Activated T-cell treated with anti-CD3 and anti-CD28 coated beads, Interleukin-2, amount 50 U/mL, for 4 hours (primary cell): ENCODE results near the gene CAMTA1. TPM values are rescaled to one million over a fixed set of nuclear protein-coding genes. Genes with fewer than 3 reads are reported as not detected.

Experiments used
- ATAC-seq, 2 donors: fragments of 200-7000 bp; cut with Tn5 transposase; one replicate each; pipeline ENCODE4 v1.10.0; 2021
- DNase-seq: peaks from one replicate; pipeline ENCODE4 v3.0.0-alpha.2; 2020
- H3K27me3 Mint-ChIP-seq: one replicate; pipeline ENCODE4 v1.8.0; 2021; ENCODE audit warnings: low read depth, mixed read lengths
- H3K36me3 Mint-ChIP-seq: one replicate; pipeline ENCODE4 v1.8.0; 2022; ENCODE audit warnings: mixed read lengths; ENCODE audit not compliant: insufficient read depth
- H3K4me1 Mint-ChIP-seq: one replicate; pipeline ENCODE4 v1.8.0; 2021; ENCODE audit warnings: low read depth, mixed read lengths
- H3K4me3 Mint-ChIP-seq: one replicate; pipeline ENCODE4 v1.8.0; 2021; ENCODE audit warnings: mild to moderate bottlenecking, moderate library complexity, mixed read lengths
- H3K9me3 Mint-ChIP-seq: one replicate; pipeline ENCODE4 v1.8.0; 2021; ENCODE audit warnings: mixed read lengths
- total RNA-seq, 3 donors: library from RNA; stranded (reverse); gene quantifications; one replicate each; pipeline ENCODE4 v1.2.1, GENCODE V29; 2021

Gene CAMTA1
- total RNA-seq, 3 donors from 2014 or later: 47.5 to 50.3 (median 47.7) TPM

DNA sequence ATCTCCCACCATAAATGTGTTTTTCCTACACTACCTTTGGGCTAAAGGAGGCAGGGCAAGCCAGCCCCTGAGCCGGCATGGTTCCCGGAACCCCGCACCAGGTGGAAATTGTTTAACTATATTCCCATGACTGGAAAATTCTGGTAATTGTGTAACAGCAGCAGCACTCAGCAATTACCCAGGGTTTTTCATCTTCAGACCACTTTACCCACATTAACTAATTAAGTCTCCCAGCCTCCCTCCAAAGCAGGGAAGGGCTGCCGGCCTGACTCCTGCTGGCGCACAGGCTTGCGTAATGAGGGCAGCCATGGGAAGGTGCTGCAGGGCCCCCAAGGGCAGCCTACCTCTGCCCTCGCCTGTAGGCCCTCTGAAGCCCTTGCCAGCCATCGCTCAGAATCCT lies 845.1 kb downstream of the CAMTA1 start:
- H3K27me3 Mint-ChIP-seq: peaks cover 21% of the 10 kb centered on the region
- DNase-seq (no peak), ATAC-seq (no peak)
- H3K4me1 Mint-ChIP-seq: no peaks in the 10 kb centered on the region
- H3K36me3 Mint-ChIP-seq: no peaks in the 10 kb centered on the region
- H3K9me3 Mint-ChIP-seq: no peaks in the 10 kb centered on the region
- no peak overlapping the region for H3K4me3 Mint-ChIP-seq

- Mint-ChIP-seq H3K4me3 (no peak overlapping the region), H3K9me3 (no peaks in the 10 kb centered on the region), H3K36me3 (no peaks in the 10 kb centered on the region), H3K27me3 (peaks cover 21% of the 10 kb centered on the region), H3K4me1 (no peaks in the 10 kb centered on the region)
- no peak for ATAC-seq
- no peak for DNase-seq
These were observed 846.9 kb downstream of the CAMTA1 start for GRCh38 chr1:7632176-7632575.

DNA sequence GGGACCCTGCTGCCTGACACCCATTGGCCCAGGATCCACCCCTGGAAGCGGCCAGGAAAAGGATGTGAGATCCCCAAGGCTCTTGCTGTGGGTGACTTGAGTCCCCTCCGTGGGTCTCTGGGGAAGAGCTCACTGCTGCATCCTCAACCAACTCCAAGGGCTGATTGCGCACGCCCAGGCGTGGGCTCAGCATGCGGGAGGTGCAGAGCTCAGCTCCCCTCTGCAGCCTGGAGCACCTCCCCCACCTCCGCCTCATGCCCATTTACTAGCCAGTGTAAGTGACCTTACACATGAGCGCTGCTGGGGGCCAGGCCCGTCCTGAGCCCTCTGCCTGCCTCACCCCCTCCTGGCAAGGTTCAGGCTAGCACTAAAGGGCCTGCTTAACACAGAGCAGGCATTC lies 847.4 kb downstream of the CAMTA1 start:
- H3K4me1 Mint-ChIP-seq: no peaks in the 10 kb centered on the region
- ATAC-seq (no peak), DNase-seq (no peak)
- no peaks in the 10 kb centered on the region for H3K36me3 Mint-ChIP-seq
- no peak overlapping the region for H3K4me3 Mint-ChIP-seq
- H3K9me3 Mint-ChIP-seq: no peaks in the 10 kb centered on the region
- peaks cover 21% of the 10 kb centered on the region for H3K27me3 Mint-ChIP-seq

- H3K9me3 Mint-ChIP-seq: no peaks in the 10 kb centered on the region
These were observed 848.4 kb downstream of the CAMTA1 start for GRCh38 chr1:7633506-7634245.

DNA sequence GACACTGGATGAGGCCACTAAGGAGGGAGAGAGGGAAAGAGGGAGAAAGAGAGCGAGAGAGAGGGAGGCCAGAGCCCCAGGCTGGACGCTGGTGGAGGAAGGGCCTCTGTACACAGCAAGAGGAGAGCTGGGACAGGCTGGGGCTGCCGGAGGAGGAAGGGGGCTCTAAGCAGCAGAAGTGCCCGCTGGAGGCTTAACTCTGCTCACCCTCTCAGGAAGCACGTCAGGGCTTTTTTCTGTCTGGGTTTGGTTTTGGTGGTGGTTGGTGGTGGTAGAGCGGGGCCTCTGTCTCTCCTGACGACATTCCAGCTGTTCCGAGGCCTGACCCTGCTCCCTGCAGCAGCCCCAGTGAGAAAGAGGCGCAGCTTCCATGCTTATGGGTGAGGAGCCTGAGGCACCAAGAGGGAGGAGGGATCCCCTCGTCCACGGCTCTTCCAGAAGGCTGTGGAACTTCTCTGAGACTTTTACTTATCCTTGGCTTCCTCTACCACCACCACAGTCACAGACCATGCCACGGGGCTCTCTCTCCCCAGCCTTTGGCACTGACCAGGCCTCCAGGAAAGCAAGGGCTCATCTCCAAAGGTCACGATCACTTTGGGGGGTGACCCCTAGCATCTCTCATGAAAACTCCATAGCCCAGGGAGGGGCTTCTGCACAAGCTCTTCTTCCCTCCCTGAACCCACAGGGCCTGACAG lies 849.4 kb downstream of the CAMTA1 start:
- Mint-ChIP-seq H3K36me3 (no peaks in the 10 kb centered on the region), H3K4me1 (no peaks in the 10 kb centered on the region), H3K27me3 (peaks cover 18% of the 10 kb centered on the region), H3K4me3 (no peak overlapping the region), H3K9me3 (no peaks in the 10 kb centered on the region)
- DNase-seq: no peak
- ATAC-seq: no peak

More at GRCh38 chr1:7633506-7634245, 848.4 kb downstream of the CAMTA1 start:
- ATAC-seq (no peak), DNase-seq (no peak)
- Mint-ChIP-seq H3K4me3 (no peak overlapping the region), H3K36me3 (no peaks in the 10 kb centered on the region), H3K27me3 (peaks cover 21% of the 10 kb centered on the region), H3K4me1 (no peaks in the 10 kb centered on the region)

GRCh38 chr1:7636795-7637526 lies 851.7 kb downstream of the CAMTA1 start:
- Mint-ChIP-seq H3K4me1 (no peaks in the 10 kb centered on the region), H3K4me3 (no peak overlapping the region), H3K9me3 (no peaks in the 10 kb centered on the region), H3K27me3 (peaks cover 14% of the 10 kb centered on the region), H3K36me3 (no peaks in the 10 kb centered on the region)
- no peak for ATAC-seq
- no peak for DNase-seq

GRCh38 chr1:7638078-7638477 lies 852.8 kb downstream of the CAMTA1 start:
- H3K4me3 Mint-ChIP-seq: no peak overlapping the region
- DNase-seq (no peak), ATAC-seq (no peak)
- peaks cover 9% of the 10 kb centered on the region for H3K27me3 Mint-ChIP-seq
- H3K9me3 Mint-ChIP-seq: no peaks in the 10 kb centered on the region
- H3K4me1 Mint-ChIP-seq: no peaks in the 10 kb centered on the region
- no peaks in the 10 kb centered on the region for H3K36me3 Mint-ChIP-seq

DNA sequence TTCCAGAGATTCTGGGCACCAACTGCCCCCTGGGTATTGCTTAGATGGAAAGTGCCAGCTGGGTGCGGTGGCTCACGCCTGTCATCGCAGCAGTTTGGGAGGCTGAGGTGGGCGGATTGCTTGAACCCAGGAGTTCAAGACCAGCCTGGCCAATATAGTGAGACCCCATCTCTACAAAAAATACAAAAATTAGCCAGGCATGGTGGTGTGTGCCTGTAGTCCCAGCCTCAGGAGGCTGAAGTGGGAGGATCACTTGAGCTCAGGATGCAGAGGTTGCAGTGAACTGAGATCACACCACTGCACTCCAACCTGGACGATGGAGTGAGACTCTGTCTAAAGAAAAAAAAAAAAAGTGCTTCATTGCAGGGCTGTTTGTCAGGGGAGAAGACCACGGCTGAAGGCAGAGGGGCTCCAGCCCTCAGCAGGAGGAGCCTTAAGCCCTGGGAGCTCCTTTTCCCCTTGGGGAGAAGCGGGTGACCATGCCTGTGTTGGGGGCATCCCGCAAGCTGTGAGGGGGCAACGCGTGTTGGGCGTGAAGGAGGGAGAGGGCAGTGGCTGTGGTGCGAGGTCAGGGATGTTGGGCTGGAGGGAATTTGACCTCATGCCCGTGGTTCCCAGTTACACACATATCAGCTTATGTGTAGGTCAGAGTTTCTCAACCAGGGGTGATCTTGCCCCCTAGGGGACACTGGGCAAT lies 854.3 kb downstream of the CAMTA1 start:
- ATAC-seq: no peak

GRCh38 chr1:7640350-7640749 lies 855.1 kb downstream of the CAMTA1 start:
- no peaks in the 10 kb centered on the region for H3K9me3 Mint-ChIP-seq
- no peak for DNase-seq
- H3K4me3 Mint-ChIP-seq: no peak overlapping the region
- no peaks in the 10 kb centered on the region for H3K27me3 Mint-ChIP-seq
- H3K4me1 Mint-ChIP-seq: no peaks in the 10 kb centered on the region
- H3K36me3 Mint-ChIP-seq: no peaks in the 10 kb centered on the region
- no peak for ATAC-seq

More for the DNA sequence above, 854.3 kb downstream of the CAMTA1 start:
- no peak for DNase-seq
- Mint-ChIP-seq H3K4me3 (no peak overlapping the region), H3K36me3 (no peaks in the 10 kb centered on the region), H3K4me1 (no peaks in the 10 kb centered on the region), H3K9me3 (no peaks in the 10 kb centered on the region), H3K27me3 (no peaks in the 10 kb centered on the region)

GRCh38 chr1:7640920-7641585 lies 855.8 kb downstream of the CAMTA1 start:
- Mint-ChIP-seq H3K4me1 (no peaks in the 10 kb centered on the region), H3K9me3 (no peaks in the 10 kb centered on the region), H3K36me3 (no peaks in the 10 kb centered on the region), H3K27me3 (no peaks in the 10 kb centered on the region), H3K4me3 (no peak overlapping the region)
- DNase-seq: no peak
- no peak for ATAC-seq

GRCh38 chr1:7641587-7642417 lies 856.5 kb downstream of the CAMTA1 start:
- Mint-ChIP-seq H3K4me1 (no peaks in the 10 kb centered on the region), H3K27me3 (no peaks in the 10 kb centered on the region), H3K4me3 (no peak overlapping the region), H3K36me3 (no peaks in the 10 kb centered on the region), H3K9me3 (no peaks in the 10 kb centered on the region)
- DNase-seq (no peak), ATAC-seq (no peak)

DNA sequence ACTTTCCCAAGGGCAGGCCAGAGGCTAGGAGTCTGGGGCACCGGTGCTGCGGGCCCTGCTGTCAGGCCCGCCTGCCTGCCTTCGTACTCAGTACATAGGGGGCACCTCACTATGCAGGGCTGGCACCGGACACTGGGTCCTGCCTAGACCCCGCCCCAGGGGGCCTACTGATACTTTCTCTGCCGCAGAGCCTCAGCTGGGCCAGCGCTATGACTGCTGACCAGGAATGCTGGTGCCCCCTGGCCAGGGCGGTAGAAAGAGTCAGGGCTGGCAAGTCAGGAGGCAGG lies 857.1 kb downstream of the CAMTA1 start:
- Mint-ChIP-seq H3K27me3 (no peaks in the 10 kb centered on the region), H3K4me1 (no peaks in the 10 kb centered on the region), H3K4me3 (no peak overlapping the region), H3K9me3 (no peaks in the 10 kb centered on the region), H3K36me3 (no peaks in the 10 kb centered on the region)
- no peak for ATAC-seq
- no peak for DNase-seq

DNA sequence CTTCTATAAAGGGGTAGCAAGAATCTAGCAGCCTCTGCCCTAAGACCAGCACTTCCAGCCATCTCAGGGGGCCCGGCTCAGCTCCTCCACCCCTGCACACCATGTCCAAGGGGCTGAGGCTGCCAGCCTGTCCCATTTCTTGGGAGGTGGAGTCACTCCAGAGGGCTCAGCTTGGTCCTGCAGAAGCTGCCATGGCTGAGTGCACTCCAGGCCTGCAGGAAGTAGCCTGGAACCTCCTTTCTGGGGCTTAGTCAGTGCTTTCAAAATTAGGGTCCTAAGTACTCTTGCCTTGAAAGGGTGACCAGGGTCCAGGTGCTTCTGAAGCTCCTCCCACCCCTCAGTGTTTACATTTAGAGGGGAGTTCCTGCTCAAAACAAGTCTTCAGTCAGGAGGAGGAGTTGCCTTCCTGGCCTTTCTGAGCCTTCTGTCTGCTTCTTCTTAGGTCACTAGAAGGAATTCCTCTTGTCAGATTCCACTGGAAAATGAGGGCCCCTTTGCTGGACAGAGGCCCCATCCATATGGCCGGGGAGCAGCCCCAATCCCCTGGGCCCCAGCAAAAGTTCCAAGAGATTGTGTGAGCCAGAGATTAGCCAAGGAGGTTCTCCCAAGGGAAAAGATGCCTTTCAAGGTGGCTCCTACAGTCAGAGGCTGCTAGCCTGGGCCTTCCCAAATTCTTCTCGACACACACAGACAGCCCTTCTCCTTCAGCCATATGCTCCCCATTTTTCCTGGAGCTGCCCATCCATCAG lies 857.7 kb downstream of the CAMTA1 start:
- H3K4me3 Mint-ChIP-seq: no peak overlapping the region
- H3K27me3 Mint-ChIP-seq: no peaks in the 10 kb centered on the region
- no peaks in the 10 kb centered on the region for H3K9me3 Mint-ChIP-seq
- ATAC-seq (no peak), DNase-seq (no peak)
- H3K36me3 Mint-ChIP-seq: no peaks in the 10 kb centered on the region
- H3K4me1 Mint-ChIP-seq: no peaks in the 10 kb centered on the region
